ENCODE results near the gene SH2D3C.

SH2D3C gene

DNA sequence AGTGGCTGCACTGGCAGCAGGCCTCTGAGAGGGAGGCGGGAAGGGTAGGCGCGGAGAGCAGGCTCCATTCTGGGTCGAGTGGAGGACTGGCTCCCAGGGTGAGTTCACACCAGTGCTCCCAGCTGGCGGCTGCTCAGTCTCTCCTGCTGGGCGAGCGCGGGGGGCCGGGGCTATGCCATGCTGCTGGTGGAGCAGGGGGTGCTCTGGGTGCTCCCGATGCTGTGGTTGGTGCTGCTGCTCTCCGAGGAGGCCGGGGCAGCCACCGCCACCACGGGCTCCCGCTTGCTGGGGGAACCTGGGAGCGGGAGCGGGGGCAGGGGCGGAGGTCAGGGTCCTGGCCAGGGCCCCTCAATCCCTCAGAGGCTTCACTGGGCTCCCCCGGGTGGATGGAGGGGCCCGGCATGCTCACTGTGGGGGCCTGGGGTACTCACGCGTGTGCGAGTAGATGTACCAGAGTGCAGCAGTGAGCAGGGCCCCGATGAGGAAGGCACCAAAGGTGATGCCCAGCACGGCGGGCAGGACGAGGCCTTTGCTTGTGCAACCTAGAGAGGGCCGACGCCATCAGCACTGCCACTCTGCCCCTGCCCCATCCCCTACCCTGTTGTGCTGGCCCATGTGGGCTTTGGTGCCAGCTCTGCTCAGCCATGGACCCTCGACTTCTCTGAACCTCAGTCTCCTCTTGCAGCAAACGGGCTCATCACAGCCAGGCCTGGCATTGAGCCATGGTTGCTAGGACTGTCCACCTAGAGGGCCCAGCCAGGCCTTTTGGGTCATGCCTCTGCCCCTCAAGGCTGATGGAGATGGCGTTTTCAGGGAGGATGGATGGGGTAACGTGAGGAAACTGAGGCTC lies 37.3 kb upstream of the SH2D3C start:
- Histone ChIP-seq H3K36me3 (ENCODE audit: insufficient read depth, low read length) (peaks cover 17% of the 10 kb centered on the region; the same call in 1 of the 2 replicates), H2AFZ (ENCODE audit: low read length, unreplicated experiment) (no peak overlapping the region), H3K27me3 (ENCODE audit: insufficient read depth, low read length) (no peaks in the 10 kb centered on the region), H3K4me3 (ENCODE audit: low read depth, low read length) (no peak overlapping the region), H3K4me1 (ENCODE audit: control insufficient read depth, insufficient read depth, low read length, unreplicated experiment) (no peaks in the 10 kb centered on the region), H3K27ac (ENCODE audit: low read depth, low read length) (no peak overlapping the region), H3K79me2 (ENCODE audit: control insufficient read depth, insufficient read depth, low read length, unreplicated experiment) (peaks cover 3% of the 10 kb centered on the region)

- Histone ChIP-seq H3K4me3 (ENCODE audit: low read depth, low read length) (no peak overlapping the region), H3K27ac (ENCODE audit: low read depth, low read length) (no peak overlapping the region), H3K36me3 (ENCODE audit: insufficient read depth, low read length) (peaks cover 23% of the 10 kb centered on the region; the same call in 1 of the 2 replicates), H3K27me3 (ENCODE audit: insufficient read depth, low read length) (no peaks in the 10 kb centered on the region), H3K4me1 (ENCODE audit: control insufficient read depth, insufficient read depth, low read length, unreplicated experiment) (peaks cover 3% of the 10 kb centered on the region), H2AFZ (ENCODE audit: low read length, unreplicated experiment) (no peak overlapping the region), H3K79me2 (ENCODE audit: control insufficient read depth, insufficient read depth, low read length, unreplicated experiment) (peaks cover 3% of the 10 kb centered on the region)
These were observed 36.4 kb upstream of the SH2D3C start for GRCh38 chr9:127814619-127815511.

DNA sequence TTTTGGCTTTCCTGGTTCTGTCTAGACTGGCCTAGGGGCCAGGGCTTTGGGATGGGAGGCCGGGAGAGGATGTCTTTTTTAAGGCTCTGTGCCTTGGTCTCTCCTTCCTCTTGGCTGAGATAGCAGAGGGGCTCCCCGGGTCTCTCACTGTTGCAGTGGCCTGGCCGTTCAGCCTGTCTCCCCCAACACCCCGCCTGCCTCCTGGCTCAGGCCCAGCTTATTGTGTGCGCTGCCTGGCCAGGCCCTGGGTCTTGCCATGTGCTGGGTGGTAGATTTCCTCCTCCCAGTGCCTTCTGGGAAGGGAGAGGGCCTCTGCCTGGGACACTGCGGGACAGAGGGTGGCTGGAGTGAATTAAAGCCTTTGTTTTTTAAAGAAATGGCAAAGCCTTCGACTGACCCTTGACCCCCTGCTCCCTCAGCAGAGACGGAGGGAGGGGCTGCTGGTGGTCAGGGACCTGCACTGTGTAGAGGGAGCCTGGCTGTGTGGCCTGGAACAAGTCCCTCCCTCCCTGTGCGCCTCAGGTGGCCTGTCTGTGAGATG lies 35.3 kb upstream of the SH2D3C start:
- Histone ChIP-seq H3K4me3 (ENCODE audit: low read depth, low read length) (no peak overlapping the region), H3K4me1 (ENCODE audit: control insufficient read depth, insufficient read depth, low read length, unreplicated experiment) (peaks cover 3% of the 10 kb centered on the region), H3K27ac (ENCODE audit: low read depth, low read length) (no peak overlapping the region), H3K36me3 (ENCODE audit: insufficient read depth, low read length) (peaks cover 20% of the 10 kb centered on the region; the same call in 1 of the 2 replicates), H2AFZ (ENCODE audit: low read length, unreplicated experiment) (no peak overlapping the region), H3K27me3 (ENCODE audit: insufficient read depth, low read length) (no peaks in the 10 kb centered on the region), H3K79me2 (ENCODE audit: control insufficient read depth, insufficient read depth, low read length, unreplicated experiment) (no peaks in the 10 kb centered on the region)

DNA sequence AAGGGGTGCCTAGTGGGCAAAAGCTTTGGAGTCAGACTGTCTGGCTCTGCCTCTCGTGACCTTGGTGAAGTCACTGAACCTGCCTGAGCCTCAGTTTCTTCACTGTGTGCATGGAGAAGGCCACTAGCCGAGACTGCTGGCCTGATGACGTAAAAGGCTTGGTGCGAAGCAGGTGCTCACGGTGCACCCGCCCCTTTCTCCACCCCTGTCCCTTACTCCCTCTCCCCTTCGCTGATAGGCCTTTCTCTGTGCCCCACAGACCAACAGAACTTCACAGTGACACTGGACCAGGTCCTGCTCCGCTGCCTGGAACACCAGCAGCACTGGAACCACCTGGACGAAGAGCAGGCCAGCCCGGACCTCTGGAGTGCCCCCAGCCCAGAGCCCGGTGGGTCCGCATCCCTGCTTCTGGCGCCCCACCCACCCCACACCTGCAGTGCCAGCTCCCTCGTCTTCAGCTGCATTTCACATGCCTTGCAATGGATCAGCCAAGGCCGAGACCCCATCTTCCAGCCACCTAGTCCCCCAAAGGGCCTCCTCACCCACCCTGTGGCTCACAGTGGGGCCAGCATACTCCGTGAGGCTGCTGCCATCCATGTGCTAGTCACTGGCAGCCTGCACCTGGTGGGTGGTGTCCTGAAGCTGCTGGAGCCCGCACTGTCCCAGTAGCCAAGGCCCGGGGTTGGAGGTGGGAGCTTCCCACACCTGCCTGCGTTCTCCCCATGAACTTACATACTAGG lies 34.6 kb upstream of the SH2D3C start:
- Histone ChIP-seq H3K27me3 (ENCODE audit: insufficient read depth, low read length) (no peaks in the 10 kb centered on the region), H3K79me2 (ENCODE audit: control insufficient read depth, insufficient read depth, low read length, unreplicated experiment) (peaks cover under 1% of the 10 kb centered on the region), H3K4me3 (ENCODE audit: low read depth, low read length) (no peak overlapping the region), H3K36me3 (ENCODE audit: insufficient read depth, low read length) (peaks cover 20% of the 10 kb centered on the region; the same call in 1 of the 2 replicates), H2AFZ (ENCODE audit: low read length, unreplicated experiment) (no peak overlapping the region), H3K27ac (ENCODE audit: low read depth, low read length) (no peak overlapping the region), H3K4me1 (ENCODE audit: control insufficient read depth, insufficient read depth, low read length, unreplicated experiment) (peaks cover 3% of the 10 kb centered on the region)

DNA sequence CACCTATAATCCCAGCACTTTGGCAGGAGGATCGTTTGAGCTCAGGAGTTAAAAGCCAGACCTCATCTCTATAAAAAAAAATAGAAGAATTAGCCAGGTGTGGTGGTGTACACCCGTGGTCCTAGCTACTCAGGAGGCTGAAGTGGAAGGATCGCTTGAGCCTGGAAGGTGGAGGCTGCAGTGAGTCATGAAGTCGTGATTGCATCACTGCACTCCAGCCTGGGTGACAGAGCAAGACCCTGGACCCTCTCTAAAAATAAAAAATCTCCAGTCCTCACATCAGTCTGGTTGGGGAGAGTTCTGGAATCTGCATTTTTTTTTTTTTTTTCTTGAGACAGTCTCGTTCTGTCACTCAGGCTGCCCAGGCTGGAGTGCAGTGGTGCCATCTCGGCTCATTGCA lies 33.5 kb upstream of the SH2D3C start:
- no peak overlapping the region for H3K4me3 ChIP-seq (ENCODE audit: low read depth, low read length)
- H3K79me2 ChIP-seq (ENCODE audit: control insufficient read depth, insufficient read depth, low read length, unreplicated experiment) = peaks cover 4% of the 10 kb centered on the region
- H3K27ac ChIP-seq (ENCODE audit: low read depth, low read length) = no peak overlapping the region; the same call in 1 of the 2 replicates
- no peak overlapping the region for H2AFZ ChIP-seq (ENCODE audit: low read length, unreplicated experiment)
- peaks cover 20% of the 10 kb centered on the region; the same call in 1 of the 2 replicates for H3K36me3 ChIP-seq (ENCODE audit: insufficient read depth, low read length)
- no peaks in the 10 kb centered on the region for H3K27me3 ChIP-seq (ENCODE audit: insufficient read depth, low read length)
- H3K4me1 ChIP-seq (ENCODE audit: control insufficient read depth, insufficient read depth, low read length, unreplicated experiment) = peaks cover 3% of the 10 kb centered on the region

DNA sequence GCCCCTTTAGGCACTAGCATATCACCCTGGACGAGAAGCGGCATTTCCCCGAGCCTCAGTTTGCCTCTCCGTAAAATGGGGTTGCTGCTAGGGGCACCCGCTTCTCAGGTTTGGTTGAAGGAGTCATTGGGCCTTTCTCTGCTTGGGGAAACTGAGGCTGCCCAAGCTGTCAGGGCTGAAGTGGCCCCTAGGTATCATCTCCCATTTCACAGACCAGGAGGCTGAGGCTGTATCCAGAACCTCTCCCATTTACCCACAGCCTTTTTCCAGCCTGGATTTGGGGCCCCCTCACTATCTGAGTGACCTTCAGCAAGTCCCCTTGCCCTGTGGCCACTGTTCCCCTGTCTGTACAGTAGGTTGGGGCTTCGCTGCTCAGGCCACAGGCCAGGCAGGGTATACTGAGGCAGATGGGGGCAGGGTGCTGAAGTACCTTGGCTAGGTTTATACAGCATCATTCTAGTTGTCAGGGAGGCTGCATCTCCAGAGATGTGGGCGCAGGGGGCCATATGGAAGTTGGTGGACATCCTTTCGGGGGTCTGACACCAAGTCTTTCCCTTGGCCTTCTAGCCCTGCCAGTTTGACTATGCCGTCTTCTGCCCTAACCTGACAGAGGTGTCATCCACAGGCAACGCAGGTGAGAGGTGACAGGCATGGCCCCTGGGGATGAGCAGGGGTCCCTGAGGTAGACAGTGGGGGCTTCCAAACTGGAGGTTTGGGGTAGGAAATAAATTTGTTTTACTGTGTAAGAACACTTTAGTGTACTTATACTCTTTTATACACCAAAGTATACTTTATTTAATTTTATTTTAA lies 32.1 kb upstream of the SH2D3C start:
- peaks cover 20% of the 10 kb centered on the region; the same call in 1 of the 2 replicates for H3K36me3 ChIP-seq (ENCODE audit: insufficient read depth, low read length)
- H3K27me3 ChIP-seq (ENCODE audit: insufficient read depth, low read length) = no peaks in the 10 kb centered on the region
- peaks cover 14% of the 10 kb centered on the region for H3K79me2 ChIP-seq (ENCODE audit: control insufficient read depth, insufficient read depth, low read length, unreplicated experiment)
- no peak overlapping the region for H2AFZ ChIP-seq (ENCODE audit: low read length, unreplicated experiment)
- no peak overlapping the region for H3K27ac ChIP-seq (ENCODE audit: low read depth, low read length)
- peaks cover 7% of the 10 kb centered on the region for H3K4me1 ChIP-seq (ENCODE audit: control insufficient read depth, insufficient read depth, low read length, unreplicated experiment)
- no peak overlapping the region for H3K4me3 ChIP-seq (ENCODE audit: low read depth, low read length)

DNA sequence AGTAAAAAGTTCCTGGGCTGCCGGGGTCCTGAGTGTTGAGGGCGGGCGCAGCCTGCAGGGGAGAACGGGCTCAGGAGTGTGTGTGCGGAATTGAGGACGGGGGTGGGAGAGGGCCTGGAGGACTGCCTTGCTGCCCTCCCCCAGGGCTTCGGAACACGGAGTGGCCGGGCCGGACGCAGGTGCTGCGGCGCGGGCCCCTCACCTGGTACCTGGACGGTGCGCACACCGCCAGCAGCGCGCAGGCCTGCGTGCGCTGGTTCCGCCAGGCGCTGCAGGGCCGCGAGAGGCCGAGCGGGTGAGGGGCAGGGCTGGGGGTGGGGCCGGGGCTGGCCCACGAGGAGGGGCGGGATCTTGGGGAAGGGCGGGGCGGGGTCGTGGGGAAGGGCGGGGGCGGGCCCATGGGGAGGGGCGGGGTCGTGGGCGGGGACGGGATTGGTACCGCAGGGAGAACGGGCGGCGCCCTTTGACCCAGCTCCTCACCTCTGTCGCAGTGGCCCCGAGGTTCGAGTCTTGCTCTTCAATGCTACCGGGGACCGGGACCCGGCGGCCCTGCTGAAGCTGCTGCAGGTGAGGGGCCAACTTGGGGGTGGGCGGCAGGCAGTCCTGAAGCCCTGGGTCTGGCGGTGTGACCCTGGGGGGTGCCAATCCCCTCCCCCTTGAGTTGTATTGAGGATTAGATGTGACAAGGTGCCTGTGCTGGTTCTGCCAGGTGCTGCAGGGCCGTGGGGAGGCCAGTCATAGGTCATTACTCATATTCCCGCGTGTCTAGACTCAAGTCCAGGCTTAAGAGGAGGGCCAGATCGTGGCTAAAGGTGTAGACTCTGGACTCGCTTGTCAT lies 31.3 kb upstream of the SH2D3C start:
- Histone ChIP-seq H3K79me2 (ENCODE audit: control insufficient read depth, insufficient read depth, low read length, unreplicated experiment) (peaks cover 20% of the 10 kb centered on the region), H2AFZ (ENCODE audit: low read length, unreplicated experiment) (no peak overlapping the region)

DNA sequence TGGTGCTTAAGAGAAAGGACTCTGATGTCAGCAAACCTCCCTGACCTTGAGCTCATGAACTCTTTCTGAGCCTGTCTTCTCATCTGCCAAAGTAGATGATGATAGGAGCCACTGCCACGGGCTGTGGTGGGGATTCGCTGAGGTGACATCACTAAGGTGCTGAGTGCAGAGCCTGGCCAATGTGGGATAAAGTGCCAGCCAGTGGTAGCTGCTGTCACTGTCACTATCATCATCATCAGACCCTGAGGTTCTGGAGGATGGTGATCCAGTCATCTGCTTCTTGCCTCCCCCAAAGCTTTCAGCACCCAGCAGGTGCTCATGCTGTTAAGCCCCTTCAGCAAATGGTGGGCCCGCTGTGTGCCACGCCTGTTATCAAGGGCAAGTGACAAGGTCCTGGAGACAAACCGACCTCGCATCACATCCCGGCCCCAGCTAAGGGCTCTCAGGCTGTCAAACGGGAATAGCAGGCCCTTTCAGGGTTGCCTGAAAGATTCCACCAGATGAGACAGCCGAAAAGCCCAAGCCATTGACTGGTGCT lies 30.6 kb upstream of the SH2D3C start:
- no peak overlapping the region for H2AFZ ChIP-seq (ENCODE audit: low read length, unreplicated experiment)
- peaks cover 16% of the 10 kb centered on the region for H3K4me1 ChIP-seq (ENCODE audit: control insufficient read depth, insufficient read depth, low read length, unreplicated experiment)
- H3K79me2 ChIP-seq (ENCODE audit: control insufficient read depth, insufficient read depth, low read length, unreplicated experiment) = peaks cover 27% of the 10 kb centered on the region
- H3K4me3 ChIP-seq (ENCODE audit: low read depth, low read length) = no peak overlapping the region
- peaks cover 23% of the 10 kb centered on the region; the same call in 1 of the 2 replicates for H3K36me3 ChIP-seq (ENCODE audit: insufficient read depth, low read length)
- H3K27ac ChIP-seq (ENCODE audit: low read depth, low read length) = no peak overlapping the region
- no peaks in the 10 kb centered on the region for H3K27me3 ChIP-seq (ENCODE audit: insufficient read depth, low read length)

More for the DNA sequence above, 31.3 kb upstream of the SH2D3C start:
- no peaks in the 10 kb centered on the region for H3K27me3 ChIP-seq (ENCODE audit: insufficient read depth, low read length)
- H3K27ac ChIP-seq (ENCODE audit: low read depth, low read length) = no peak overlapping the region
- no peak overlapping the region for H3K4me3 ChIP-seq (ENCODE audit: low read depth, low read length)
- H3K4me1 ChIP-seq (ENCODE audit: control insufficient read depth, insufficient read depth, low read length, unreplicated experiment) = peaks cover 9% of the 10 kb centered on the region
- H3K36me3 ChIP-seq (ENCODE audit: insufficient read depth, low read length) = peaks cover 20% of the 10 kb centered on the region; the same call in 1 of the 2 replicates
